Activated naive CD8-positive, alpha-beta T cell treated with anti-CD3 and anti-CD28 coated beads, Interleukin-2, amount 50 U/mL, for 16 hours (primary cell): ENCODE measurements around the gene EHD2.
A peak's percentile ranks its signal among the peaks of the same experiment; 100 is the strongest.
"Not testable (repeated sequence)": the region's sequence is repeated elsewhere in the genome, so short reads cannot be mapped to it uniquely, and the experiment has no call there.

Source experiments
- DNase-seq: peaks from one replicate; pipeline ENCODE4 v3.0.0-alpha.2; 2020; ENCODE audit warnings: low read depth, low spot score

EHD2 gene

DNA sequence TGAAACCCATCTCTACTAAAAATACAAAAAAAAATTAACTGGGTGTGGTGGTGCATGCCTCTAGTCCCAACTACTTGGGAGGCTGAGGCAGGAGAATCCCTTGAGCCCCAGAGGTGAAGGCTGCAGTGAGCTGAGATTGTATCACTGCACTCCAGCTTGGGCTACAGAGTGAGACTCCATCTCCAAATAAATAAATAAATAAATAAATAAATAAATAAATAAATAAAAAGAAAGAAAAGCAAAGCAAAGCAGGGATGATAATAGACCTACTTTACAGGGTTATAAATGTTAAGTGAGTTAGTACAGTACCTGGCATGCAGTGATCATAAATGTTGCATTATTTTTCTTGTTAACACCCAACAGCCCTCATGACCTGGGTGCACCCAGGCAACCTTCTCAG lies 1.6 kb downstream of the EHD2 start:
- not testable (repeated sequence) for DNase-seq

DNA sequence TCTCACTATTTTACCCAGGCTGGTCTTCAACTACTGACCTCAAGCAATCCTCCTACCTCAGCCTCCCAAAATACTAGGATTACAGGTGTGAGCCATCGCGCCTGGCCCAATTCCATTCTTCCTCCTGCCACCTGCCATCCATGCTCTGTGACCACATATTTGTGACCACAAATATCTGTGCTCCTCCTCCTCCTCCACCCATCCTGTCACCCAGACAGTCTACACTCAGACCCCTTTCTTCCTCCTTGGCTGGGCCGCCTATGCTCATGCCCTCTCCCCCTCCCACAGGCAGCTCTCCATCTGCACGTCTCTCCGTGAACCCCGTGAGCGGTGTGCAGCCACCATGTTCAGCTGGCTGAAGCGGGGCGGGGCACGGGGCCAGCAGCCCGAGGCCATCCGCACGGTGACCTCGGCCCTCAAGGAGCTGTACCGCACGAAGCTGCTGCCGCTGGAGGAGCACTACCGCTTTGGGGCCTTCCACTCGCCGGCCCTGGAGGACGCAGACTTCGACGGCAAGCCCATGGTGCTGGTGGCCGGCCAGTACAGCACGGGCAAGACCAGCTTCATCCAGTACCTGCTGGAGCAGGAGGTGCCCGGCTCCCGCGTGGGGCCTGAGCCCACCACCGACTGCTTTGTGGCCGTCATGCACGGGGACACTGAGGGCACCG lies 3.2 kb downstream of the EHD2 start:
- DNase-seq: no peak

DNA sequence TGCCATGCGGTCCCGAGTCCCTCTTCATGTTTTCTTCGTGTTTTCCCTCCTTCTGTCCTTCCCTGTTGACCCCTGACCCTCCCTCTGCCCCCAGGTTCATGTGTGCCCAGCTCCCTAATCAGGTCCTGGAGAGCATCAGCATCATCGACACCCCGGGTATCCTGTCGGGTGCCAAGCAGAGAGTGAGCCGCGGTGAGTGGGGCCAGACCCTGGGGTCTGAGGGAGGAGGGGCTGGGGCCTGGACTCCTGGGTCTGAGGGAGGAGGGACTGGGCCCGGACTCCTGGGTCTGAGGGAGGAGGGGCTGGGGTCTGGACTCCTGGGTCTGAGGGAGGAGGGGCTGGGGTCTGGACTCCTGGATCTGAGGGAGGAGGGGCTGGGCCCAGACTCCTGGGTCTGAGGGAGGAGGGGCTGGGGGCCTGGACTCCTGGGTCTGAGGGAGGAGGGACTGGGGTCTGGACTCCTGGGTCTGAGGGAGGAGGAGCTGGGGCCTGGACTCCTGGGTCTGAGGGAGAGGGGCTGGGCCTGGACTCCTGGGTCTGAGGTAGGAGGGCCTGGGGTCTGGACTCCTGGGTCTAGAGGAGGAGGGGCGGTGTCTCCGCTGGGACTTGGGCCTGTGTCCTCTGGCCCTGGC lies 5.3 kb downstream of the EHD2 start:
- not testable (repeated sequence) for DNase-seq

DNA sequence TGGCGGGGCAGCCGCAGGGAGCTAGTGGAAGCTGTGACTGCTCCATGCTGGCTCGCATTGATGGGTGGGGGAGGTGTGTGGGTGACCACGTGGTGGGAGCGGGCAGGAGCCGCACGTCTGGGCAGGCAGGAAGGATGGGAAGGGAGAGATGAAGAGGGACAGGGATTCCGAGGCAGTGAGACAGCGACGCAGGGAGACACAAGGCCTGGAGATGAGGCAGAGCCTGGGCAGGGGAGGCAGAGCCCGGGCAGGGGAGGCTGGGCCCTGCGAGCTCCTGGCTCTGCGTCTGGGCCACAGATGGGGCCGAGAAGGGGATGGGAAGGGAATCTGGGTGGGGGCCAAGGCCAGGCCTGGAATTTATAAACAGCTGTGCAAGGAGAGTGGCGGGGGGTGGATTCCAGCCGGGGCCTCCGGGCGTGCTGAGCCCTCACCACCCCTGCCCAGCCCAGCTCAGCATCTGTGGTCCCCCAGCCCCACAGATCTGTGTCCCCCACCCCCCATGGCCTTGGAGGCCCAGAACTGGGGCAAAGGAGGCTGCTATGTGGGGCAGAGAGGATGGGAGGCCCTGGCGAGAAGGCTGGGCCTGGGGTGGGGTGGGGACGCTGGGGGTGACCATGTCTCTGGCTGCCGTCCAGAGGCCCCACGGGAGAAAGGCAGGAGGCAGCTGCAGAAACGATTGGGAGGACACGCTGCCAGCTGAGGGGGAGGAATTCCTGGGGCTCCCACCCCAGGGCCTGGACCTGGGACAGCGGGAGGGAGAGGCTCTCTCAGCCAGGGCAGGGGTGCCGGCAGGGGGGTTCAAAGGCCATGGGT lies 6.0 kb downstream of the EHD2 start:
- DNase-seq: no peak

DNA sequence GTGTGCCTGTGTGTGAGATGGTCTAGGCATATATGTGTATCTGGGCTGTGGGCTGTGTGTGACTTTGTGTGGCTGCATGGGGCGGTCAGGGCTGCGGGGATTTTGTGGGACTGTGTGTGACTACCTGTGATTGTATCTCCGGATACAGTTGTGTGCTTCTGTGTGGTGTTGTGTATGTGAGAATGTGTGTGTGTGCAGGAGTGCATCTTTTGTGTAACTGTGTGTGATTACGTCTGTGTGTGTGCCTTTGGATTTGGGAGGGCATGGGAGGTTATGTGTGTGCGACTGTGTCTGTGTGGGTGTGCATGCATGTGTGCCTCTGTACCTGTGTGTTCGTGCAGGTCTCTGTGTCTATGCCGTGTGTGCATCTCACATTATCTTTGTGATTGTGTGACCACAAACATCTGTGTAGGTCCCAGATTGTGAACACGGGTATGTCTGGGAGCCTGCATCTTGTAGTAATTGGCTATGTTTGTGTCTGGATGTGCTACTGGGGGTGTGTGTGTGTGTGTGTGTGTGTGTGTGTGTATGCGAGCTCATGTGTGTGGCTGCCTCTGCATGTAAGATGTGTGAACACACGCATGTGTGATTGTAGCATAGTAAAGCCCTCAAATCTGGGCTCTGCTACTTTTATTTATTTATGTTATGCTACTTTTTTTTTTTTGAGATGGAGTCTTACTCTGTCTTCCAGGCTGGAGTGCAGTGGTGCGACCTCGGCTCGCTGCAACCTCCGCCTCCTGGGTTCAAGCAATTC lies 7.6 kb downstream of the EHD2 start:
- no peak for DNase-seq

DNA sequence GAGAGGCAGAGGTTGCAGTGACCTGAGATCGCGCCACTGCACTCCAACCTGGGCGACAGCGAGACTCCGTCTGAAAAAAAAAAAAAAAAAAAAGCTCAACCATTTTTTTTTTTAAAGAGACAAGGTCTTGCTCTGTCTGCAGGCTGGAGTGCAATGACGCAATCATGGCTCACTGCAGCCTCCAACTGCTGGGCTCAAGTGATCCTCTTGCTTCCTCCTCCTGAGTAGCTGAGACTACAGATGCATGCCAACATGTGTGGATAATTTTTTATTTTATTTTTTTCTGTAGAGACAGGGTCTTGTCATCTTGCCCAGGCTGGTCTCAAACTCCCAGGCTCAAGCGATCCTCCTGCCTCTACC lies 10.3 kb downstream of the EHD2 start:
- DNase-seq: no peak

DNA sequence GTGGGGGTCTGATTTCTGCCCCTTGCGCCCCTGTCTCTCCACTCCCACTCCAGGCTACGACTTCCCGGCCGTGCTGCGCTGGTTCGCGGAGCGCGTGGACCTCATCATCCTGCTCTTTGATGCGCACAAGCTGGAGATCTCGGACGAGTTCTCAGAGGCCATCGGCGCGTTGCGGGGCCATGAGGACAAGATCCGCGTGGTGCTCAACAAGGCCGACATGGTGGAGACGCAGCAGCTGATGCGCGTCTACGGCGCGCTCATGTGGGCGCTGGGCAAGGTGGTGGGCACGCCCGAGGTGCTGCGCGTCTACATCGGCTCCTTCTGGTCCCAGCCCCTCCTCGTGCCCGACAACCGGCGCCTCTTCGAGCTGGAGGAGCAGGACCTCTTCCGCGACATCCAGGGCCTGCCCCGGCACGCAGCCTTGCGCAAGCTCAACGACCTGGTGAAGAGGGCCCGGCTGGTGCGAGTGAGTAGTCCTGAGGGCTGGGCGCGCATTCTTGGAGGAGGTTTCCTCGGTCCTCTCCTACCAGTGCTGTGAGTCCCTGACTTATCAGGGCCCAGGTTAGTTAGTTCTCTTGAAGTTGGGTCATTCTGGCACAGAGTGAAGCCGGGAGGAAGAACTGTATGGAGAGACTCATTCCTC lies 12.7 kb downstream of the EHD2 start:
- DNase-seq: no peak

DNA sequence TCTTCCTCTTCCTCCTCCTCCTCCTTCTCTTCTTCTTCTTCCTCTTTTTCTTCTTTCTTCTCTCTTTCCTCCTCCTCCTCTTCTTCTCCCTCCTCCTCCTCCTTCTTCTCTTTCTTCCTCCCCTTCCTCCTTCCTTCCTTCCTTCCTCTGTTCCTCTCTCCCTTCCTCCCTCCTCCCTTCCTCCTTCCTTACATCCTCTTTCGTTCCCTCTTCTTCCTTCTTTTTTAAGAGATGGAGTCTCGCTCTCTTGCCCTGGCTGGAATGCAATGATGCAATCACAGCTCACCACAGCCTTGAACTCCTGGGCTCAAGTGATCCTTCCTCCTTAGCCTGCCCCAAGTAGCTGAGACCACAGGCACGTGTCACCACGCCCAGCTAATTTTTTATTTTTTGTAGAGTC lies 13.2 kb downstream of the EHD2 start:
- no peak for DNase-seq

DNA sequence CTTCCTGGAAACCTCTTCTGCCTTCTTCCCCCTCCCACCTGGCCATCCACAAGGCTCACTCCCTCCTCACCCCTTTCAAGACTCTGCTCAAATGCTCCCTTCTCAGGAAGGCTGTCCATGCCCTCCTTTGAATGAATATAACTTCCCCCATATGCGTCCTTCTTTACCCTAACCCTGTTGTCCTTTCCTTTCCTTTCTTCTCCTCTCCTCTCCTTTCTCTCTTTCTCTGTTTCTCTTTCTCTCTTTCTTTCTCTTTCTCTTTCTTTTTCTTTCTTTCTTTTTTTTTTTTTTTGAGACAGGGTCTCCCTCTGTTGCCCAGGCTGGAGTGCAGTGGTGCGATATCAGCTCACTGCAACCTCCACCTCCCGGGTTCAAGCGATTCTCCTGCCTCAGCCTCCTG lies 15.1 kb downstream of the EHD2 start:
- not testable (repeated sequence) for DNase-seq

DNA sequence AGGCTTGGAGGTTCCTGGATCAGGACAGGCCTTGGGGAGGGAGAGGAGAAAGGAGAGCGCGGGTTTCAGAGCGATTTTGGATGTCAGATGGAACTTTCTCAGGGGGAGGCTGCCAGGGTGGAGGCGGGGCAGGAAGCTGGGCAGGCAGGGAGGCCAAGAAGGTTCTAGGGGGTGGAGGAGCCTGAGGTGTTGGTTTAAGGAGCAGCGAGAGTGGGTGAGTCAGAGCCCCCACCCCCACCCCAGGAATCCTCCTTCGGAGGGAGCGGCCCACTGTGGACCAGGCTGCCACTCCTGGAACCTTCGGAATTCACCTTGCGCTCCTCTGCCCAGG lies 16.2 kb downstream of the EHD2 start:
- DNase-seq: no peak

DNA sequence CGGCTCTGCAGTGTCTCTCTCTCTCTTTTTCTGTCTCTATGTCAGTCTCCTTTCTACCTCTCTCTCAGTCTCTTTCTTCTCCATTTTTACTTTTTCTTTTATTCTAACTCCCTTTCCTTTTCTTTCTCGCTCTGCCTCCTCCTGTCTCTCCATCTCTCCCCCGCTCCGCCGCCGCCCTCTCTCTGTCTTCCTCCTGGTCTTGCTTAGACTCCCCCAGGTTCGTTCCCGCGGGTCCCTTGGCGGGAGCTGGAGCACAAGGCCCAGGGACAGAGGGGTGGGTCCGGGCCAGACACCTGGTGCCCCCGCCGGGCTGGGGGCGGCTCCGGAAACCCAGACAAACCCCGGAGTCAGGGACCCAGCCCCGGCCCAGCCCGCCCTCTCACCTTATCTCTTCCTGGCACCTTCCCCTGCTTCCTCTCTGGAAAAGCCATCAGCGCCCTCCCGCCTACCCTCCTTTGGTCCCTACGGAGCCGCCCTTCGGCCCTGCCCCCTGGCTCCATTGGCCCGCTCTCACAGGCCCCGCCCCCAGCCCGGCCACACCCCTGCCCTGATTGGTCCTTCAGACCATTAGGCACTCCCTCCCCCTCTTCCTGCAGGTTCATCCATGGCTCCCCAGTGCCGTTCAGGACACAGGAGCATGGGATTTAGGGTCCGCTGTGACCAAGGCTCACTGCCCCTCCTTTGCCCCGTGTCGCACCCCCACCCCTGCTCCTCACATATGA lies 16.7 kb downstream of the EHD2 start:
- DNase-seq: peak; percentile 23

DNA sequence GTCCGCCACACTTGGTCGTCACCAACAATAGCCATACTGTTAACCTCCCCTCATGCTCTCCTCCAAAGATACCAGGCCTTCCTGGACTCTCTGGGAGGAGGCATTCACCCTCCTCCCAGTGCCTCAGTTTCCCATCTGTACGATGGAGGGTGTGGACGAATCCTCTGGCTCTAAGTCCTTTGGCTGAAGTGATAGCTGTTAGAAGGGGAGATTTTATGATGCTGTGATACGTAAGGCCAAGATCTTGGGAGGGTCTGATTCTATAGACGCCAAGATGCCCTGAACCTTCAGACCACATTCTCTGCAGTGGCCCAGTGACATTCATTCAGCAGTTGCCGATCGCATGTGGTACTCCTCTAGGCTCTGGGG lies 17.3 kb downstream of the EHD2 start:
- no peak for DNase-seq

DNA sequence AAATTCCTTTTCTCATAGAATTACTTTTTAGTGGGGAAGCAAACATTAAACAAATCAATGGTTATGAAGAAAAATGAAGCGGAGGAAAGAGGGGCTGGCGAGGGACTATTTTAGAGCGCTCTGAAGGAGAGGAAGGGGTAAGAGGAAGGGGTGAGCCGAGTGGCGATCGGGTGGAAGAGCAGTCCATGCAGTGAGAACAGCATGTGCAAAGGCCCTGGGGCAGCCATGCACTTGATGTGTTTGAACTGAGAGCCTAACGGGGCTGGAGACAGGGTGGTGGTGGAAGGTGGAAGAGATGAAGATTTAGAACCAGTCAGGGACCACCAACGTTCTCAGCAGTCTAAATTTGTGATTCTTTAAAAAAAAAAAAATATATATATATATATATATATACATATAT lies 17.7 kb downstream of the EHD2 start:
- no peak for DNase-seq

DNA sequence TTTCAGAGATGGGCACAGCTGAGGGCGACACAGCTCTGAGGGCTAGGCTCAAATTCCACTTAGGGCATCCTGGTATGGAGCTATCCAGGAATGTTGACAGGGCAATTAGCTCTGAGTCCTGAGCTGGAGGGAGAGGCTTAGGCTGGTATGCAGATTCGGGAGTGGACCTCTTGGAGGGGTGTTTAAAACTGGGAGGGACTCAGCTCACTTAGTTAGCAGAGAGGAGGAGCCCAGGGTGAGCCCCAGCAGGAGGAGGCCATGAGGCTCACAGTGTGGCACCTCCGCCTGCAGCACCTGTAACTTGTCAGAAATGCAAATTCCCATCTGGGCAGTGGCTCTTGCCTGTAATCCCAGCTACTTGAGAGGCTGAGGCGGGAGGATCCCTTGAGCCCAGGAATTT lies 21.9 kb downstream of the EHD2 start:
- no peak for DNase-seq

DNA sequence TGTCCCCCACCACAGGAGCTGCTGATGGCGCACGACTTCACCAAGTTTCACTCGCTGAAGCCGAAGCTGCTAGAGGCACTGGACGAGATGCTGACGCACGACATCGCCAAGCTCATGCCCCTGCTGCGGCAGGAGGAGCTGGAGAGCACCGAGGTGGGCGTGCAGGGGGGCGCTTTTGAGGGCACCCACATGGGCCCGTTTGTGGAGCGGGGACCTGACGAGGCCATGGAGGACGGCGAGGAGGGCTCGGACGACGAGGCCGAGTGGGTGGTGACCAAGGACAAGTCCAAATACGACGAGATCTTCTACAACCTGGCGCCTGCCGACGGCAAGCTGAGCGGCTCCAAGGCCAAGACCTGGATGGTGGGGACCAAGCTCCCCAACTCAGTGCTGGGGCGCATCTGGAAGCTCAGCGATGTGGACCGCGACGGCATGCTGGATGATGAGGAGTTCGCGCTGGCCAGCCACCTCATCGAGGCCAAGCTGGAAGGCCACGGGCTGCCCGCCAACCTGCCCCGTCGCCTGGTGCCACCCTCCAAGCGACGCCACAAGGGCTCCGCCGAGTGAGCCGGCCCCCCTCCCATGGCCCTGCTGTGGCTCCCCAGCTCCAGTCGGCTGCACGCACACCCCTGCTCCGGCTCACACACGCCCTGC lies 27.8 kb downstream of the EHD2 start:
- DNase-seq: no peak

DNA sequence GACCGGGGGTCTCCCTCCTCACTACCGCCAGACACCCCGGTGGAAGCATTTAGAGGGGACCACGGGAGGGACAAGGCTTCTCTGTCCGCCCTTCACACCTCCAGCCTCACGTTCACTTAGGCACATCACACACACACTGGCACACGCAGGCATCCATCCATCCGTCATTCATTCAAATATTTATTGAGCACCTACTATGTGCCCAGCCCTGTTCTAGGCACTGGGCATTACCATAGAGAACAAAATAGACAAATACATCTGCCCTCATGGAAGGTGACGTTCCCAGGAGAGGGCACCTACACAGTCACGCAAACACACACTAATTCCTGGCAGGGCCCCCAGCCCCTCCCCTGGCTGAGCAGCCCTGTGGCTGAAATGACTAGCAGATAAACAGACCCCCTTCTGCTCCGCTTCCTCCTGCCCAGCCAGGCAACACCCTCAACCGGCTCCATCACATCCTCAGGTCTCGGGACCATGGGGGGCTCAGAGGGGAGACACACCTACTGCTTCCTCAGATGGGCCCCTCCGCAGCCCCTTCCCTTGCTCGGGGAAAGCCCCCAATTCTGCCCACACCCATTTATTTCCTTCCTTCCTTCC lies 28.4 kb downstream of the EHD2 start:
- no peak for DNase-seq

DNA sequence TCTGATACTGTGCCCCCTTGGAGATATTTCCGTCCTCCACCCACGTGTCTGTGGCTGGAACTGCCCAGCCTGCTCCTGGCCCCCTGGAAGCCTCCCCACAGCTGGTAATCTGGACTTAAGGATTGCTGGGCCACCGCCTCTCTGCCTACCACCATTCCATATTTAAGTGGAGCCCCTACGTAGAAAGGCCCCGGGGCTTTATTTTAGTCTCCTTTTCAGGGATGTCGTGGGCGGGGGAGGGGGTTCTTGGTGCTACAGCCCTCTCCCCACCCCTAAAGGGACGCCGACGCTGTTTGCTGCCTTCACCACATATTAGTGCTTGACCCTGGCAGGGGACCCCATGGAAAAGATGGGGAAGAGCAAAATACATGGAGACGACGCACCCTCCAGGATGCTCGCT lies 29.4 kb downstream of the EHD2 start:
- DNase-seq: no peak

DNA sequence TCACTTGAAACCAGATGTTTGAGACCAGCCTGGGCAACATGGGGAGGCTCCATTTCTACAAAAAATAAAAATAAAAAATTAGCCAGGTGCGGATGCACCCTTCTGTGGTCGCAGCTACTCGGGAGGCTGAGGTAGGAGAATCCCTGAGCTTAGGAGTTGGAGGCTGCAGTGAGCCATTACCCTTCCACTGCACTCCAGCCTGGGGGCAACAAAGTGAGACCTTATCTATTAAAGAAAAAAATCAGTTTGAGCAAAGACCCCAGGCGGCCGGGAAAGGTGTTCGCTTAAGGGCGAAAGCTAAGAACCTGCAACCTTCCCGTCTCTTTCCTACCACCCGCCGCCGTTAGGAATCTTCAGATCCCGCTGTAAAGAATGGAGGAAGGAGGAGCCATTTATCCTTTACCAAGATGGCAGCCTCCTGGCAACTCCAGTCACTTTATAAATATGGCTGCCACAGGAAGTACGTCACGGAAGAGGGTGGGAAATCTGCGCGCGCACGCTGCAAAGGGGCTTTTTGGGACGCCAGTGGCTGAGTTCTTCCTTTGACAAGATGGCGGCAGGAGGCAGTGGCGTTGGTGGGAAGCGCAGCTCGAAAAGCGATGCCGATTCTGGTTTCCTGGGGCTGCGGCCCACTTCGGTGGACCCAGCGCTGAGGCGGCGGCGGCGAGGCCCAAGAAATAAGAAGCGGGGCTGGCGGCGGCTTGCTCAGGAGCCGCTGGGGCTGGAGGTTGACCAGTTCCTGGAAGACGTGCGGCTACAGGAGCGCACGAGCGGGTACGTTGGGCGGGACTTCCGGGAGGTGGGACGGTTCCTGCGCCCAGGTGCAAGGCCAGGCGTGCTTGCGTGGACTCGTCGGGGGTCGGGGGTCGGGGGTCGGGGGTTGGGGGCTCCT lies 32.0 kb downstream of the EHD2 start, which contains the start of gene NOP53:
NOP53 (plus strand) TSS at position 537 of the 892 bp plus-strand sequence; CDS start at position 551, 14 bp downstream.
- peak; percentile 89 for DNase-seq

DNA sequence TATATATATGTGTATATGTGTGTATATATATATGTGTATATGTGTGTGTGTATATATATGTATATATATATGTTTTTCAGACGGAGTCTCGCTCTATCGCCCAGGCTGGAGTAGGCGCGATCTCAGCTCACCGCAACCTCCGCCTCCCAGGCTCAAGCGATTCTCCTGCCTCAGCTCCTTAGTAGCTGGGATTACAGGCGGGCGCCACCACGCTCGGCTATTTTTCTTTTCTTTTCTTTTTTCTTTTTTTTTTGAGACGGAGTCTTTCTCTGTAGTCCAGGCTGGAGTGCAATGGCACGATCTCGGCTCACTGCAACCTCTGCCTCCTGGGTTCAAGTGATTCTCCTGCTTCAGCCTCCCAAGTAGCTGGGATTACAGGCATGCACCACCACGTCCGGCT lies 32.9 kb downstream of the EHD2 start:
- DNase-seq: not testable (repeated sequence)
